Dermis microvascular lymphatic vessel endothelial cell (primary cell): ENCODE measurements around the gene LKAAEAR1. TPM values are rescaled to one million over a fixed set of nuclear protein-coding genes. Genes with fewer than 3 reads are reported as not detected.
"Not testable (repeated sequence)": the region's sequence is repeated elsewhere in the genome, so short reads cannot be mapped to it uniquely, and the experiment has no call there.

Source experiments
- DNase-seq, 2 donors: peaks; one replicate each; pipeline versions ENCODE4 v3.0.0 to v3.0.0-alpha.2; 2010; ENCODE audit warnings: low read depth in 2 of 2
- total RNA-seq: library from RNA; depleted of rRNA; stranded (reverse); fragments of >200 nt; gene quantifications from 2 replicates; pipeline ENCODE4 v1.2.1, GENCODE V29; 2014

The LKAAEAR1 gene
- total RNA-seq, 1 donor from 2014 or later: 0.26 TPM

DNA sequence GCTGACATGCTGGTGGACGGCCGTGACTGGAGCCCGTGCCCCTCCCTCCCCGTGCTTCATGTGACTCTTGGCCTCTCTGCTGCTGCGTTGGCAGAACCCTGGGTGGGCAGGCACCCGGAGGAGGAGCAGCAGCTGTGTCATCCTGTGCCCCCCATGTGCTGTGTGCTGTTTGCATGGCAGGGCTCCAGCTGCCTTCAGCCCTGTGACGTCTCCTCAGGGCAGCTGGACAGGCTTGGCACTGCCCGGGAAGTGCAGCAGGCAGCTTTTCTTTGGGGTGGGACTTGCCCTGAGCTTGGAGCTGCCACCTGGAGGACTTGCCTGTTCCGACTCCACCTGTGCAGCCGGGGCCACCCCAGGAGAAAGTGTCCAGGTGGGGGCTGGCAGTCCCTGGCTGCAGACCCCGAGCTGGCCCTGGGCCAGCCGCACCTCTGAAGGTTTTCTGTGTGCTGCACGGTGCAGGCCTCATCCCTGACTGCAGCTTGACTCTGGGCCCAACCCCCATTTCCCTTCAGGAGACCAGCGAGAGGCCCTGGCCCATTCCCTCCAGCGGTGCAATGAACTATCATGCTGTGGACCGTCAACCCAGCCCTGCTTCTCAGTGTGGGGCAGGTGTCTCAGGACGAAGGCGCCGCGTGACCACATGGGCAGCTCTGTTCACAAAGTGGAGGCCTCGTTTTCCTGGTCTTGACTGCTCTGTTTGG, 15.0 kb upstream of the LKAAEAR1 start:
- DNase-seq: no peak

DNA sequence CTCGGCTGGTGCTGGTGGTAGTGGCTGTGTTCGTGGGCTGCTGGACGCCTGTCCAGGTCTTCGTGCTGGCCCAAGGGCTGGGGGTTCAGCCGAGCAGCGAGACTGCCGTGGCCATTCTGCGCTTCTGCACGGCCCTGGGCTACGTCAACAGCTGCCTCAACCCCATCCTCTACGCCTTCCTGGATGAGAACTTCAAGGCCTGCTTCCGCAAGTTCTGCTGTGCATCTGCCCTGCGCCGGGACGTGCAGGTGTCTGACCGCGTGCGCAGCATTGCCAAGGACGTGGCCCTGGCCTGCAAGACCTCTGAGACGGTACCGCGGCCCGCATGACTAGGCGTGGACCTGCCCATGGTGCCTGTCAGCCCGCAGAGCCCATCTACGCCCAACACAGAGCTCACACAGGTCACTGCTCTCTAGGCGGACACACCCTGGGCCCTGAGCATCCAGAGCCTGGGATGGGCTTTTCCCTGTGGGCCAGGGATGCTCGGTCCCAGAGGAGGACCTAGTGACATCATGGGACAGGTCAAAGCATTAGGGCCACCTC, 14.3 kb upstream of the LKAAEAR1 start:
- no peak for DNase-seq

DNA sequence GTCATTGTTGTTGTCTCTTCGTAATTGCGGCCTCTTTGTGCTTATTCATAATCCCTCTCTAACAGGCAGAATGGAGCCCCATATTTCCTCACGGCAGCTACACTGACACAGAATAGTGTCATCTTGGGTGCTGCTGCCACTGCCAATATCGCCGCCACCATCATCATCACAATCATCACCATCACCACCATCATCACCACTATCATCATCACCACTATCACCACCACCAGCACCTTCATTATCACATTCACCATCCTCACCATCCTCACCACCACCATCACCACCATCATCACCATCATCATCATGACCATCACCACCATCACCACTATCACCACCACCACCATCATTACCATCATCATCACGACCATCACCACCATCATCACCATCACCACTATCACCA, 12.3 kb upstream of the LKAAEAR1 start:
- DNase-seq: no peak

DNA sequence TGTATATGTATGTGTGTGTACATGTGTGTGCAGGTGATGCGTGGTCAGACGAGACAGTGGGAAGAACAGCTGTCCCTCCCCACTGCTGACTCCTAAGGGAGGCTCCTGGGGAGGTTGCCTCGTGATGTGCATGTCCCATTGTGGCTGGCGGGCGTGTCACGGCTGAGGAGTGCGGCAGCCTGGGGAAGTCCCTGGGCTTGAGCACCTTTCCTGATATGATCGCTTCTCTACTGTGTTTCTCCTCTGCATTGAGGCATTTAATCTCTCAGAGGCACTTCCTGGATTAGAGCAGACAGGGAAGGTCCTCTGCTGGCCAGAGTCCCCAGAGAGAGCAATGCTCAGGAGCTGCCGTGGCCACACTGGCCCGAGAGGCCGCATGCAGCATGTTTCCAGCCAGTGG, 11.7 kb upstream of the LKAAEAR1 start:
- DNase-seq: no peak

DNA sequence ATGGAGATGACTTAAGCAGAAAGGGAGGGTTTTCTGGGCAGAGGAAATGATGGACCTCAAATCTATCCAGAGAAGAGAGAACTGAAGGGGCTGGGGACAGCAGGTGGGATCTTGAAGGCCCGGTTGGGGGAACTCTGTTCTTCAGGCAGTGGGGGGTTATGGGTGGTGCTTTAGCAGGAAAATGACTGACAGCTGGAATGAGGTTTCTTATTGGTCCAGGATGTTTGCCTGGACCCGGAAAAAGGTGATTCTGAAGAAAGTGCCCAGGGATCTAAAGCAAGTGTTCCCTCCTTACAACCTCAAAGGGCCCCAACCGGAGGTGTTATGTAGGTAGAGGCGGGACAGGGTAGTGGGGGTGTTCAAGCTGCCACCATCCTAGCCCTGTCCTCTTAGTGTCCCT, 11.3 kb upstream of the LKAAEAR1 start:
- DNase-seq: no peak

DNA sequence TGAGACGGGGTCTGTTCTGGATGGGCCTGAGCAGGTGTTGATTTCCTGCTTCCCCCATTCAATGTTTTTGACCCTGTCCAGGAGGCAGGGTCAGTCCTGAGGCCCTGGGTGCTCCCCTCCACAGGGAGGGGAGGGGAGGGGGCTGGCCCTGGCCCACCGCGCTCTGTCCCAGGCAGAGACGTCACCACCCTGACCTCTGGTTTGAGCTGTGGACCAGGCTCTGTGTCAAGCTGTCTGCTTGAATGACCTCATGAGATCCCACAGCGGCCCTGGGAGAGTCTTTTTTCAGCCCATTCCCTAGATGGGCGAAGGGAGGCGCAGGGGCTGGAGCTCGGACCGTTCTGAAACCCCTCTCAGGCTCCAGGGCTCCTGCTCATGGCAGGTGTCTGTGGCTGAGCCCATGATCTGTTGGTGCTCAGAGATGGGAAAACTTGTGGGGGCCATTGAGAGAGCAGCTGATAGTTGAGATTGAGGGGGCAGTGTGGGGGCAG, 8.9 kb upstream of the LKAAEAR1 start:
- no peak for DNase-seq

DNA sequence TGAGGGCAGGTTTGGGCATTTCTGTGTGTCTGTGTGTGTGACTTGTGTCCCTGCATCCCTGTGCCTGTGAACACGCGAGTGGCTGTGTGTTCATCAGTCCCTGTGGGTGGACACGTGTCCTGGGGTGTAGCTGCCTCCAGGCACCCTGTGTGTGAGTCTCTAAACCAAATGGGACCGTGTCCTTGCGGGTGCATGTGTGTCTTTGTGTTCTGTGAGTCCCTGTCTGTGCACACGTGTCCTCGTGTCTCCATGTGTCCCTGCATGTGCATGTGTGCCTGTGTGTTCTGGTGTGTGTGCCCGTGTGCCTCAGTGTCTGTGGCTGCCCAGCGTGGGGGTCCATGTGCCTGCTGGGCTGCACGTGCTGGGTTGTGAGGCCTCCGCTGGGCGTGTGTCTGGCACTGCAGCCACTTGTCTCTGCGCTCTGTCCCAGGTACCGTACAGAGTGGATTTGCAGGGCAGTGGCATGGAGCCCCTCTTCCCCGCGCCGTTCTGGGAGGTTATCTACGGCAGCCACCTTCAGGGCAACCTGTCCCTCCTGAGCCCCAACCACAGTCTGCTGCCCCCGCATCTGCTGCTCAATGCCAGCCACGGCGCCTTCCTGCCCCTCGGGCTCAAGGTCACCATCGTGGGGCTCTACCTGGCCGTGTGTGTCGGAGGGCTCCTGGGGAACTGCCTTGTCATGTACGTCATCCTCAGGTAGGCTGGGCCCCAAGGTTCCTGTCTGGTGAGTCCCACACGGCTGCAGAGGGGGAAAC, 8.2 kb upstream of the LKAAEAR1 start:
- no peak for DNase-seq

DNA sequence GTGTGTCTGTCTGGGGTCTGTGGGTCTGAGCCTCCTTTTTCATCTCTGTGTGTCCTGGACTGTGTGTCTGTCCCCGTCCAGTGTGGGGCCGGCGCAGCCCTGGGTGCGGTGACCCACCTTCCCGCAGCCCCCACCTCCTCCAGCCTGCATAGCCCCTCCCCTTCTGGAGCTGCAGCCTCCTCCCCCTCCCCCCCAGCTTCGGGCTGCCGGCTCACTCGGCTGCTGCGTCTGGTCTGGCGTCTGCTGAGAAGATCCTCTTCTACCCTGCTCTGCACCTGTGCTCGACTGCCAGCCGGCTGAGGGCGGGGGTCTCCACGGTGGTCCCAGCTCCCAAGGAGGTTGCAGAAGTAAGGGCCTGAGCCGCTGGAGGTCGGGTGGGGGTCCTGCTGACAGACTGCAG, 7.6 kb upstream of the LKAAEAR1 start:
- no peak for DNase-seq

DNA sequence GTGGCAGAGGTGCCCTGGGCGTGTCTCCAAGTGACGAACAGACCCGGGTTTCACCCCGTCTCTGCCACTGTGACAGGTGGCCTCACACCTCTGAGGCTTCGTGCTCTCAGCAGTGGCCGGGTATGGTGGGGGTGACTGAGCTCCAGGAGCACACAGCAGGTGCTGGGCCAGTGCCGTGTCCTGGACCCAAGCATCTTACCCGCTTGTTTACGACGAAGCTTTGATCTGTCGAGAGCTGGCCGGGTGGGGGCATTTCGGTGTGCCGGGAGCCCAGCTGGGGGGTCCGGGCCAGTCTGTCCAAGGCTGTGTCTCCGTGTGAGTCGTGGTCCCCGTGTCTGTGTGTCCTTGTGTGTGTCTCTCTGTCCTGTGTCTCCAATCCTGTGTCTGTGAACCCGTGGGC, 7.1 kb upstream of the LKAAEAR1 start:
- no peak for DNase-seq

DNA sequence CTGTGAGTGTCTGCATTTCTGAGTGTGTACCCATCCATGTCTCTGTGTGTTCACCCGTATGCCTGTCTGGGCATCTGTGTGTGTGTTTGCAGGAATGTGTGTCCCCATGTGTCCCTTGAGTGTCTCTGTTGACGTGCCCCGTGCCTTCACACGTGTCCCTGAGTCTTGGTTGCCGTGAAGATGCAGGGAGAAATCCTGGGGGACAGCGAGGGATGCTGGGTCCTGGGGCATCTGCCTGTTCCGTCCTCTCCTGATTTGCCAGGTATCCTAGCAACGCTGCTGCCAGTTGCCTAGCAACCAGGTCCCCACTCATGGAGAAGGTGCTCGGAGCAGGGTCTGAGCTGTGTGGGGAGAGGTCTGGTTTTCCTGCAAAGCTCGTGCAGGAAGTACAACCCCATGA, 6.0 kb upstream of the LKAAEAR1 start:
- DNase-seq: no peak

DNA sequence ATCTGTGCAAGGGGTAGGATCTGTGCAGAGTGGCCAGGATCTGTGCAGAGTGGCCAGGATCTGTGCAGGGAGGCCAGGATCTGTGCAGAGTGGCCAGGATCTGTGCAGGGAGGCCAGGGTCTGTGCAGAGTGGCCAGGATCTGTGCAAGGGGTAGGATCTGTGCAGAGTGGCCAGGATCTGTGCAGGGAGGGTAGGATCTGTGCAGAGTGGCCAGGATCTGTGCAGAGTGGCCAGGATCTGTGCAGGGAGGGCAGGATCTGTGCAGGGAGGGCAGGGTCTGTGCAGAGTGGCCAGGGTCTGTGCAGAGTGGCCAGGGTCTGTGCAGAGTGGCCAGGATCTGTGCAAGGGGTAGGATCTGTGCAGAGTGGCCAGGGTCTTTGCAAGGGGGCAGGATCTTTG, 4.4 kb upstream of the LKAAEAR1 start:
- DNase-seq: not testable (repeated sequence)

DNA sequence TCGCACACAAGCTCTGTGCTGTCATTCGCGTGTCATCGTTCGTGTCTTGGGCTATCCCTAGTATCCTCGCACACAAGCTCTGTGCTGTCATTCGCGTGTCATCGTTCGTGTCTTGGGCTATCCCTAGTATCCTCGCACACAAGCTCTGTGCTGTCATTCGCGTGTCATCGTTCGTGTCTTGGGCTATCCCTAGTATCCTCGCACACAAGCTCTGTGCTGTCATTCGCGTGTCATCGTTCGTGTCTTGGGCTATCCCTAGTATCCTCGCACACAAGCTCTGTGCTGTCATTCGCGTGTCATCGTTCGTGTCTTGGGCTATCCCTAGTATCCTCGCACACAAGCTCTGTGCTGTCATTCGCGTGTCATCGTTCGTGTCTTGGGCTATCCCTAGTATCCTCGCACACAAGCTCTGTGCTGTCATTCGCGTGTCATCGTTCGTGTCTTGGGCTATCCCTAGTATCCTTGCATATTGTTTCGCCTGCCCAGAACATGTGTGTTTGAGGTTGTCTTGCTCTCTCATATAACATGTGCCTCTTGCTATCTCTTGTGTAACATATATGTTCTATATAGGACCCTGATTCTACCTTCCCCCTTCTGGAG, 3.1 kb upstream of the LKAAEAR1 start:
- not testable (repeated sequence) for DNase-seq

DNA sequence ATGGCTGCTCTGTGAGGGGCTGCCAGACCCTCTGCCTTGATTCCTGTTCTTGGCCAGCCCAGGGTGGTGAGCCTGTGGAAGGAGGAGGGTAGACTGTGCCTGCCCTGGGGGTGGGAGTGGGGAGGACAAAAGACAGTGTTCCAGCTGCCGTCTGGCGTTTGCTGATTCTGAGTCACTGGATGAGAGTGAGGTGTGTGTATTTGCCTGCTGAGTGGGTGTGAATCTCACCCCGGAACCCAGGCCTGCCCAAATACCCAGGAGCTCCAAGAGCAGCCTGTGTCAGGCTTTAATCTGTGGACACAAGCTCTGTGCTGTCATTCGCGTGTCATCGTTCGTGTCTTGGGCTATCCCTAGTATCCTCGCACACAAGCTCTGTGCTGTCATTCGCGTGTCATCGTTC, 2.6 kb upstream of the LKAAEAR1 start:
- DNase-seq: no peak

DNA sequence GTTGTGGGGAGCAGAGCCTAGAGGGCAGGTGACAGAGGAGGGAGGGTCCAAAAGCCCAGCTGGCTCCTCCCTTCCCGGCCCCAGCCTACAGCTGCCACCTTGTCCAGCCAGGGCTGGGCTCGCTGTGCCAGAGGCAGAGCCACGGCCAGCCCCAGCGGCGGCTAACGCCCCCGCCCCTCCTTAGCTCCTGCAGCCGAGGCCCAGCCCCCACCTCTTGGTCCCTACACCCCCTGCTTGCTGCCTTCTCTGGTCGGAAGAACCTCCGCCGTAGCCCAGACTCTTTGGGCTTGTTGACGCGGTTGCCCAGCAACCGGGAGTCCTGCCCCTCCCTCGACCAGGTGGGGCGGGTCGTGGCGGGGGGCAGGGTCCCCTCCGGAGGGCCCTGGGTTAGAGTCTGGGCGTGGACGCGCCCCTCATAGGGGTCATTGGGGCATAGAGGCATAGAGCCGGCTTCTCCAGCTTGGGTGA, 521 bp upstream of the LKAAEAR1 start:
- DNase-seq: no peak

DNA sequence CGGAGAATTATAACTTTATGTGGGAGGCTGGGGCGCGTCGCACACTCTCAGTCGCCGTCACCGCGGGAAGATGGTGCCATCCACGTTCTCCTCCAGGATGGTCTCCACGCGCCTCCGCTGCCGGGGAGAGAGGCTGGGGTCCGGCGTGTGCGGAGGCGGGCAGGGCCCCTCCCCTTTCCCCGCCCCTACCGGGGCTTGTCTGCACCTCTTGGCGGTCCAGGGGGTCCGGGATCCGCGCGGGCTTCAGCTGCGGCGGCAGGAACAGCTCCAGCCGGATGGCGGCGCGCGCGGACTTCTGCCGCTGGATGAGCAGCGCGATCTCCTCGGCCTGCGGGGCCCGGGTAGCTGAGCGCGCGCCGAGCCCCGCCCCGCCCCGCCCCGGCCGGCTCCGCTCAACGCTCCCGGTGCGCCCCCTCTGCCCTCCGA, 807 bp downstream of the LKAAEAR1 start:
- peak; percentile 36 to 87 for DNase-seq

DNA sequence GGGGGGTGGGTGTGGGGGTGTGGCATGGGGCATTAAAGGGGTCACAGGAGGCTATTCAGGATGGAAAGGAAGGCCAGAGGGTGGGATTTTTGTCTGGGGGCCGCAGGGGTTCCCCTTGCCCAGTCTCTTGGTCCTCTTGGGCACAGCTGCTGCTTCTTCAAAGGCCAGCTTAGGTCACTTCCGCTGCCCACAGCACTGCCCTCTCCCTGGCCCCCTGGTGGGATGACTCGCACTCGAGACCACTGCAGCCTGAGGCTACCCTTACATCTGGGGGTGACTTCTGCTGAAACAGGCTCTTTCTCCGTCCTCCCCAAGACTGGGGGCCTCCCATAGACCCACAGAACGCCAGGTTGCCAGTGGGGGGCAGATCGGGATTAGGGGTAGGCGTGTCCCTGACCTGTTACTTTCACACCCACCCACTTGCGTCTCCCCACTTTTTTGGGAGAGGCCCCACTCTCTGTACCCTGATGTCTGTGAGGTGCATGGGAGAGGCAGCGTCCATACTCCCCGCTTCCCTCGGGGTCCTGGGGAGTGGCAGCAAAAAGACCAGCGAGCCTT, 1.3 kb downstream of the LKAAEAR1 start:
- no peak for DNase-seq

DNA sequence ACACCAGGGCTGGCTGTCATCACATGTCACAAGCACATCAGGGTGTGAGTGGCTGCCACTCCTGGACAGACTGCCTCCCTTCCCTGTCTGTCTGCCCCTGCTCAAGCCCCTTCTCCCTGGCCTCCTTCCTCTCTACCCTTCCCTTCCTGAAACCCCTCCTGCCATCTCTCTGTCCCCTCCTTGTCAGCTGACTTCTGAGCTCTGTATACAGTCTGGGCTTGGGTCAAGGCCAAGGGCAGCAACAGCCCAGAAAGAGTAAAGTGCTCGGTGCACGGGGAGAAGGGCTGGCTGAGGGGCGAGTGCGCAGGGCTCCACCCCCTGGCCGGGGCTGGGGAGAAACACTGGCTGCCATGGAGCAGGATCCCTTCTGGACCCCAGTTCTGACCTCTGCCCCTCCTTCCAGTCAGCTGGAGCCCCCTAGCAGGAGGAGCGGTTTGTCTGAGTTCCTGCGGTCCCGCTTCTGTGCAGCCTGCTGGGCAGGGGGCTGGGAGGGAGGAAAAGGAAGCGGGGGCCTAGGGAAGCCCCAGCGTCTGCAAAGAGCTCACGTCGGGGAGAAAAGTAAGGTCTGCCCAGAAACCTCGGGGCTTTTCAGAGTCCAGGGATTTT, 2.0 kb downstream of the LKAAEAR1 start:
- DNase-seq: no peak

DNA sequence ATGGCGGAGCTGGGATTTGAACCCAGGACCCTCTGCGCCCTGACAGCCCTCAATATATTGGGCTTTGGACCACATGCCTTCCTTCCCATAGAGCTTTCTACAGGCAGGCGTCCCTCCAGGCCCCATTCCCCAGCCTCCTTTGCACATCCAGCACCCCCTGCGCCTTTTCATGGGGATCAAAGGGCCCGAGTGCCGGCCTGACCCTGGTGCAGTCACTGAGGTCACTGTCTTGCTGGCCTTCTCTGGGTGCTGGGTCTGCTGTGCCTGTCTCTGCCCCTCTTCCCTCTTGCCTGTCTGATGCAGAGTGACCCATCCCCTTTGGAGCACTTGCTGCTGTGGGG, 2.6 kb downstream of the LKAAEAR1 start:
- no peak for DNase-seq

DNA sequence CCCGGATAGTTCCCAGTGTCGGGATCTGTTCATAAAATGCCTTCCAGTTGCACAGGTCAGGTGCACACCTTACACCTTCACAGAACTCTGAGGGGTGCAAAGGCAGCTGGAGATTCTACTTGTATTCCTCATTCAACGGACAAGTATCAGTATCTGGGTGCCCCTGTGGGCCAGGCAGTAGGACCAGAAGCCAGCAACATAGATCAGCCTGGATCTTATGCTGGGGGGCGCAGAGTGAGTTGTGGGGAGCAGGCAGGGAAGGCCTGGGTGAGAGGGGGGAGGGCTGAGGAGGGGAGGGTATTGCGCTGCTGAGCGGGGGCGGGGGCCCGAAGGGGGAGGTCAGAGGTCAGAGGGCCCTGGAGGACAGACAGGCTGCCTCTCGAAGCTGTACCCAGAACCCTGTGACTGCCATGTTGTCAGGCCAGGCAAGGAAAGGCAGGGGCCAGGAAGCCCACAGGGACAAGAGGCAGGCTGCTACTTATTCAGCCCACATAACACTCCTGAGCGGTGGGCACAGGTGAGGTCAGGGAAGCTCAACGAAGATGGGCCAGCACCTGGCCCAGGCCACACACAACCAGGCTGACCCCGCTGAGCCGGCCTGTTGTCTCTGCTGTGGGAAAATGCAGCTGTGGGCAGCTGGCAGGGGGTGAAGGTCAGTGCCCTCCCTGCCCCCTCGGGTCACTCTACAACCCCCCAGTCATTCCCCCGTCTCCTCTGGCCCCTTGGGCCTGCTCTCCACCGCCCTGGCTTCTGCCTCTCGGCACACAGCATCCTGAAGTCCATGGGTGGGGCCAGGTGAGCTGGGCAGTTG, 3.2 kb downstream of the LKAAEAR1 start:
- no peak for DNase-seq

DNA sequence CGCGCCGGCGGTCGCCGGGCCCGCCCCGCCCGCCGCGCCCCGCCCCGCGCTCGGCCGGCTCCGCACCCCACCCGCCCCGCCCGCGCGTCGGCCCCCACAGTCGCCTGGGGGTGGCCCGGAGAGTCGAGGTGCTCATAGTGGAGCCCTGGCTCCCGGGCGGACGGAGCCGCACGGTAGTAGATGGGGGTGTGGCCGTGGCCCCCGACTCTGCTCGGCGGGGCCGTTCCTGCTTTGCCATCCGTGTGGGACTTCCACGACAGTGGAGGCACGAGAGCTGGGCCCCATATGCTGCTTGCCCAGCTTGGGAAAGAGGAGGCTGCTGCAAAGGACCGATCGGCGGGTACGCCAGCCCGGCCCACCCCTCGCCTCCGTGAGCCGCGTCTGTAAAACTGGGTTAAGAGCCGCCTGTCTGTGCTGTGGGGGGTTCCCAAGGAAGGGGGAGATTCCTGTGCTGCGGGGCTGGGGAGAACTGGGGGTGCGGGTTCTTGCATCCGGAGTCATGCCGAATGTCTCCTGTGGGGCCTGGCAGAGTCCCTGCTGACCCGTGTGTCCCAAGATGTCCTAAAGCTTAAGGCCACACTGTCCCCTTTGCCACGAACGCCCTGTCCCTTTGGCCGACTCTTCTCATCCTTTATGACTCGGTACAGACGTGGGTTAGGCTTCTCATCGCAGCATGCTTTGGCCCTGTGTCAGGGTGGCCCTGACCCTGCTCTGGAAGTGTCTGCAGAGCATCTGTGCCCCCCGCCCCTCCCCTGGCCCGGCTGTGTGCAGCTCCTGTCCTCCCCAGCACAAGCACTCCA, 4.0 kb downstream of the LKAAEAR1 start, which contains the start of gene OPRL1:
OPRL1 (plus strand) TSS at position 70 of the 800 bp plus-strand sequence. CDS start 12,639 bp downstream, outside the sequence.
- peak in 1 of 2 donors; percentile 32 for DNase-seq
